Astrocyte (in vitro differentiated cells and primary cell): ENCODE results near the gene COL26A1.

Source experiments
- EZH2 ChIP-seq: IDR thresholded peaks from 2 replicates; pipeline ENCODE4 v1.6.1; 2012; ENCODE audit warnings: mild to moderate bottlenecking, low read length, inconsistent platforms; ENCODE audit not compliant: insufficient read depth
- TF ChIP-seq, protein P1 (sequence below): IDR thresholded peaks from 2 replicates; pipeline ENCODE4 v1.5.1; 2011; ENCODE audit warnings: low read depth, mild to moderate bottlenecking, inconsistent platforms, low read length, moderate library complexity; ENCODE audit not compliant: insufficient read depth

DNA sequence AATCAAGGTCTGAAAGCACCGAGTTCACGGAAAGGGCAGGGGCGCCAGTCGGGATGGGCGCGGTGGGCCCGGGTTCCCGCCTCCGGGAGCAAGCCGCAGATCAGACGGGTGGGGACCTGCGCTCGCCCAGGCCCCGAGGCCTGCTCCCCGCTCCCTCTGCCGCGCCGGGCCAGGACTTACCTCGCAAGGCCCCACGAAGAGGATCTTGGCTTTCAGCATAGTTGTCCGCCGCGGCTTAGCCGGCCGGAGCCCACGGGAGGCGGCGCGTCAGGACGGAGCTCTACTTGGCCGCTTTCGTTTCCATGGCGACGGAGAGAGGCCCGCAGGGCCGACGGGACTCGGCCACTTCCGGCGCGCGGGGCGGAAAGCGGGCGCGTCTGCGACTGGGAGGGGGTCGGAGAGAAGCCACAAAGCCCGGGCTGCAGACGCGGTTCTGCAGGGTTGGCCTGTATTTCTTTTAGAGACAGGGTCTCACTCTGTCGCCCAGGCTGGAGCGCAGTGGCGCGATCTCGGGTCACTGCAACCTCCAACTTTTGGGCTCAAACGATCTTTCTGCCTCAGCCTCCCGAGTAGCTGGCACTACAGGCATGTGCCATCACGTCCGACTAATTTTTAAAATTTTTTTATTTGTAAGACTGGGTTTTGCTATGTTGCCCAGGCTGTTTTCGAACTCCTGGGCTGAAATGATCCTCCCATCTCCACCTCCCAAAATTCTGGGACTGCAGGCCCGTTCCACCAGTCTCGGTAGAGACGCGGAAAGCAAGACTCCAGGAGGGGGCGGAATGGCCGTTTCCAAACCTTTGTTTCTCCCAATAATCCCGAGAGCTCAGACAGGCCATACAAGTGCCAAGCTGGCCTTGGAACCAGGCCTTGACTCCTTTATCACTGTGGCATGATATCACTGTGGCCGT is 40.9 kb upstream of the COL26A1 start, which contains the start of gene IFT22:
- TF ChIP-seq, protein P1, sequence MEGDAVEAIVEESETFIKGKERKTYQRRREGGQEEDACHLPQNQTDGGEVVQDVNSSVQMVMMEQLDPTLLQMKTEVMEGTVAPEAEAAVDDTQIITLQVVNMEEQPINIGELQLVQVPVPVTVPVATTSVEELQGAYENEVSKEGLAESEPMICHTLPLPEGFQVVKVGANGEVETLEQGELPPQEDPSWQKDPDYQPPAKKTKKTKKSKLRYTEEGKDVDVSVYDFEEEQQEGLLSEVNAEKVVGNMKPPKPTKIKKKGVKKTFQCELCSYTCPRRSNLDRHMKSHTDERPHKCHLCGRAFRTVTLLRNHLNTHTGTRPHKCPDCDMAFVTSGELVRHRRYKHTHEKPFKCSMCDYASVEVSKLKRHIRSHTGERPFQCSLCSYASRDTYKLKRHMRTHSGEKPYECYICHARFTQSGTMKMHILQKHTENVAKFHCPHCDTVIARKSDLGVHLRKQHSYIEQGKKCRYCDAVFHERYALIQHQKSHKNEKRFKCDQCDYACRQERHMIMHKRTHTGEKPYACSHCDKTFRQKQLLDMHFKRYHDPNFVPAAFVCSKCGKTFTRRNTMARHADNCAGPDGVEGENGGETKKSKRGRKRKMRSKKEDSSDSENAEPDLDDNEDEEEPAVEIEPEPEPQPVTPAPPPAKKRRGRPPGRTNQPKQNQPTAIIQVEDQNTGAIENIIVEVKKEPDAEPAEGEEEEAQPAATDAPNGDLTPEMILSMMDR, result peak; percentile 21
- no peak for TF ChIP-seq EZH2
